ENCODE data around the gene LRRC27.

GRCh38 chr10:132373241-132373955, 41.4 kb downstream of the LRRC27 start:
- no peak for TF ChIP-seq CTCF (IDR thresholded peaks at IDR 0.05)
- TF ChIP-seq POLR2A (IDR thresholded peaks at IDR 0.05), result no peak

Measured in Peyer's patch (tissue), 4 donors.